ENCODE data around the gene OTUB2.

DNA sequence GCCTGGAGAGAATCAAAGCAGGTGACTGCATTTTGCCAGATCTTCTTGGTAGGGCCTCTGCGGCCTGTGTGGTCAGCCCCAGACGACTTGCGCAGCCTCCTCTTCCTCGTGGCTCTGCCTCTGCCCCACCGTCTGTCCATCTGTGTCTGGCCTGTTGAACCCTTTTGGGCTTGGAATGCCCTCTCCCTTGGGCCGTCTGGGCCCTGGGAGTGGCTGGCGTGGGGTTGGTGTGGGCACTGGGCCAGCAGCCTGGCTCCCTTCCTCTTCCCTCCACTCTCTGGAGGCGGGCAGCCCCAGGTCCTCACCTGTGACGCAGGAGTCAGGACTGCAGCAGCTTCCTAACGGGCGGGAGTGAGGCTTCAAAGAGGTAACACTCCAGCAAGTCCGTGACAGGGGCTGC, 38.8 kb upstream of the OTUB2 start:
- TF ChIP-seq, protein P1, sequence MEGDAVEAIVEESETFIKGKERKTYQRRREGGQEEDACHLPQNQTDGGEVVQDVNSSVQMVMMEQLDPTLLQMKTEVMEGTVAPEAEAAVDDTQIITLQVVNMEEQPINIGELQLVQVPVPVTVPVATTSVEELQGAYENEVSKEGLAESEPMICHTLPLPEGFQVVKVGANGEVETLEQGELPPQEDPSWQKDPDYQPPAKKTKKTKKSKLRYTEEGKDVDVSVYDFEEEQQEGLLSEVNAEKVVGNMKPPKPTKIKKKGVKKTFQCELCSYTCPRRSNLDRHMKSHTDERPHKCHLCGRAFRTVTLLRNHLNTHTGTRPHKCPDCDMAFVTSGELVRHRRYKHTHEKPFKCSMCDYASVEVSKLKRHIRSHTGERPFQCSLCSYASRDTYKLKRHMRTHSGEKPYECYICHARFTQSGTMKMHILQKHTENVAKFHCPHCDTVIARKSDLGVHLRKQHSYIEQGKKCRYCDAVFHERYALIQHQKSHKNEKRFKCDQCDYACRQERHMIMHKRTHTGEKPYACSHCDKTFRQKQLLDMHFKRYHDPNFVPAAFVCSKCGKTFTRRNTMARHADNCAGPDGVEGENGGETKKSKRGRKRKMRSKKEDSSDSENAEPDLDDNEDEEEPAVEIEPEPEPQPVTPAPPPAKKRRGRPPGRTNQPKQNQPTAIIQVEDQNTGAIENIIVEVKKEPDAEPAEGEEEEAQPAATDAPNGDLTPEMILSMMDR (IDR thresholded peaks at IDR 0.05): no peak
- no peak for TF ChIP-seq POLR2A (IDR thresholded peaks at IDR 0.05)
